ENCODE results near the gene AMT.

GRCh38 chr3:49470714-49471420 lies 48.6 kb upstream of the AMT start:
- no peak for TF ChIP-seq POLR2A (IDR thresholded peaks at IDR 0.05)
- no peak for TF ChIP-seq CTCF (IDR thresholded peaks at IDR 0.05)

Measured in lower leg skin (tissue), 3 donors.